HepG2 (cell line): ENCODE data around the gene MSI2. TPM values are rescaled to one million over a fixed set of nuclear protein-coding genes. Genes with fewer than 3 reads are reported as not detected.
A peak's percentile ranks its signal among the peaks of the same experiment; 100 is the strongest.

Experiments
- ATAC-seq: fragments of 200-7000 bp; cut with Tn5 transposase; 3 replicates; pipeline ENCODE4 v1.9.1; 2020; ENCODE audit warnings: mild to moderate bottlenecking, moderate library complexity
- BruUV-seq: library from RNA; stranded (reverse); fragments of 400-500 nt; replicated peaks from 2 replicates; lab custom pipeline; 2021; lab: Mats Ljungman, UMichigan
- CTCF ChIA-PET: fragments of 300-600 bp; formaldehyde crosslinking; extraction: SDS; loops from one replicate; lab custom pipeline; 2021; ENCODE audit warnings: low total read pairs, inconsistent platforms, low intra/inter-chr PET ratio; lab: Yijun Ruan, JAX
- POLR2A ChIA-PET: fragments of 350-600 bp; sonication (Branson Sonifier 250); formaldehyde crosslinking; loops from one replicate; lab custom pipeline; 2020; ENCODE audit warnings: antibody characterized with exemption, inconsistent platforms; lab: Yijun Ruan, JAX
- DNase-seq: peaks from one replicate; pipeline ENCODE4 v3.0.0-alpha.2; 2015; ENCODE audit warnings: low spot score
- FAIRE-seq: peaks from 3 replicates; lab custom pipeline; 2011; peaks lifted over from hg19 to GRCh38; lab: Jason Lieb, UNC
- H2AFZ ChIP-seq: one replicate; pipeline ENCODE4 v1.6.1; 2011; ENCODE audit warnings: low read length, inconsistent platforms
- H3K27ac ChIP-seq: fragments of 300-600 bp; 3 replicates; pipeline ENCODE4 v1.8.0; 2011; ENCODE audit warnings: mixed run types, mild to moderate bottlenecking, mixed read lengths, low read length, inconsistent platforms; ENCODE audit not compliant: insufficient read depth; ENCODE audit errors: extremely low read length
- H3K27me3 ChIP-seq, 2 experiments: fragments of 200-600 bp in 1 of 2; 2 replicates in 1 of 2; 3 replicates in 1 of 2; pipeline versions ENCODE4 v1.6.0 to v1.8.0; 2011; ENCODE audit warnings: low read length in 2 of 2, mild to moderate bottlenecking in 2 of 2, moderate library complexity in 2 of 2, inconsistent platforms in 1 of 2; ENCODE audit not compliant: insufficient read depth in 2 of 2, control insufficient read depth in 1 of 2
- H3K36me3 ChIP-seq, 2 experiments: fragments of 200-600 bp in 1 of 2; replicated peaks in 1 of 2; 2 replicates in 1 of 2; 3 replicates in 1 of 2; pipeline versions ENCODE4 v1.5.1 to v1.8.0; 2011; ENCODE audit warnings: low read length in 2 of 2, inconsistent platforms in 1 of 2; ENCODE audit not compliant: insufficient read depth in 2 of 2, control insufficient read depth in 1 of 2
- H3K4me1 ChIP-seq: 2 replicates; pipeline ENCODE4 v1.5.1; 2012; ENCODE audit warnings: low read length, inconsistent platforms; ENCODE audit not compliant: insufficient read depth
- H3K4me2 ChIP-seq: 2 replicates; pipeline ENCODE4 v1.6.0; 2011; ENCODE audit warnings: low read depth, low read length, inconsistent platforms
- H3K4me3 ChIP-seq, 3 experiments: fragments of 200-600 bp in 1 of 3; sonication (generic), shearing (Covaris generic) in 1 of 3; replicated peaks in 1 of 3; 2 replicates each; pipeline ENCODE4 v1.5.1; 2011 to 2016; ENCODE audit warnings: low read length in 3 of 3, inconsistent platforms in 2 of 3, low read depth in 2 of 3, mild to moderate bottlenecking in 2 of 3, control low read depth in 1 of 3, mixed read lengths in 1 of 3; ENCODE audit not compliant: insufficient read depth in 1 of 3
- H3K79me2 ChIP-seq: one replicate; pipeline ENCODE4 v1.6.1; 2011; ENCODE audit warnings: low read length, inconsistent platforms; ENCODE audit not compliant: insufficient read depth
- H3K9ac ChIP-seq: 2 replicates; pipeline ENCODE4 v1.6.0; 2011; ENCODE audit warnings: mild to moderate bottlenecking, low read depth, low read length, inconsistent platforms; ENCODE audit not compliant: insufficient read depth
- H3K9me3 ChIP-seq: 2 replicates; pipeline ENCODE4 v1.5.1; 2012; ENCODE audit warnings: mild to moderate bottlenecking, low read length
- H4K20me1 ChIP-seq: 2 replicates; pipeline ENCODE4 v1.6.0; 2011; ENCODE audit warnings: inconsistent platforms, mild to moderate bottlenecking, low read length, moderate library complexity; ENCODE audit not compliant: insufficient read depth
- EED ChIP-seq: sonication (generic); formaldehyde crosslinking; IDR thresholded peaks from 2 replicates; pipeline ENCODE4 v1.5.0; 2020; ENCODE audit warnings: mild to moderate bottlenecking, missing genetic modification reagents
- GPN1 ChIP-seq: sonication (generic); formaldehyde crosslinking; IDR thresholded peaks from 2 replicates; pipeline ENCODE4 v1.5.1; 2020; ENCODE audit warnings: missing genetic modification reagents, borderline replicate concordance
- PHF8 ChIP-seq: sonication (generic); formaldehyde crosslinking; IDR thresholded peaks from 2 replicates; pipeline ENCODE4 v1.5.0; 2020; ENCODE audit warnings: missing genetic modification reagents
- TMF1 ChIP-seq: sonication (generic); formaldehyde crosslinking; IDR thresholded peaks from 2 replicates; pipeline ENCODE4 v1.8.1; 2022; ENCODE audit warnings: low read depth, missing genetic modification reagents
- ZNF563 ChIP-seq: sonication (generic); formaldehyde crosslinking; IDR thresholded peaks from 2 replicates; pipeline ENCODE4 v1.8.0; 2022; ENCODE audit warnings: mild to moderate bottlenecking, moderate library complexity, missing genetic modification reagents
- ZNF772 ChIP-seq: sonication (generic); formaldehyde crosslinking; IDR thresholded peaks from 2 replicates; pipeline ENCODE4 v1.5.0; 2020; ENCODE audit warnings: mild to moderate bottlenecking, missing genetic modification reagents
- WGBS: methylation state at CpG from one replicate; pipeline ENCODE4 v1.1.6; 2017; ENCODE audit warnings: low lambda C conversion rate; 5-methylcytosine and 5-hydroxymethylcytosine counted together
- in situ Hi-C: cut with HindIII; loops from 2 replicates; pipeline ENCODE4 v1.10.0; 2017; ENCODE audit warnings: low pct_unique_long_range_greater_than_20kb; ENCODE audit not compliant: extremely low pct_ligation_motif_present
- intact Hi-C: fragments of 100-400 bp; cut with micrococcal nuclease; formaldehyde crosslinking; loops from one replicate; pipeline ENCODE4 v1.10.0; 2022; ENCODE audit not compliant: unreplicated experiment
- polyA plus RNA-seq, 8 experiments: library from polyadenylated mRNA; depleted of rRNA in 3 of 8; stranded (reverse) in 7 of 8; unstranded in 1 of 8; fragments of >200 nt; fragmentation: Illumina TruSeq in 4 of 8; extraction: Trizol in 4 of 8; gene quantifications; 2 replicates each; pipeline versions ENCODE4 v1.2.1 to v1.2.3, GENCODE V29; 2011 to 2016; ENCODE audit warnings: low read depth in 4 of 8, missing spikeins in 1 of 8, mixed read lengths in 1 of 8; ENCODE audit not compliant: insufficient read depth in 1 of 8
- total RNA-seq, 5 experiments: library from RNA; depleted of rRNA; stranded (reverse); fragments of >200 nt; fragmentation: Illumina TruSeq; extraction: Trizol; gene quantifications; 2 replicates each; pipeline ENCODE4 v1.2.3, GENCODE V29; 2016; ENCODE audit warnings: low read depth in 1 of 5
- TF ChIP-seq, protein P1 (sequence below): sonication (generic); formaldehyde crosslinking; IDR thresholded peaks from 2 replicates; pipeline ENCODE4 v1.4.0; 2020; ENCODE audit warnings: missing genetic modification reagents
- TF ChIP-seq, protein P2 (sequence below), 2 experiments: fragments of 450-650 bp in 1 of 2; sonication (generic) in 1 of 2; formaldehyde crosslinking in 1 of 2; IDR thresholded peaks; 2 replicates each; pipeline versions ENCODE4 v1.6.1 to v1.8.0; 2016 to 2022; ENCODE audit warnings: antibody characterized with exemption in 1 of 2, mild to moderate bottlenecking in 1 of 2, missing genetic modification reagents in 1 of 2

Gene MSI2
- total and polyA plus RNA-seq, 2 of the 13 experiments (the other 11 are each of a cell fraction or from before 2014, with no cell fraction given), result 77.5 to 78.4 TPM

DNA sequence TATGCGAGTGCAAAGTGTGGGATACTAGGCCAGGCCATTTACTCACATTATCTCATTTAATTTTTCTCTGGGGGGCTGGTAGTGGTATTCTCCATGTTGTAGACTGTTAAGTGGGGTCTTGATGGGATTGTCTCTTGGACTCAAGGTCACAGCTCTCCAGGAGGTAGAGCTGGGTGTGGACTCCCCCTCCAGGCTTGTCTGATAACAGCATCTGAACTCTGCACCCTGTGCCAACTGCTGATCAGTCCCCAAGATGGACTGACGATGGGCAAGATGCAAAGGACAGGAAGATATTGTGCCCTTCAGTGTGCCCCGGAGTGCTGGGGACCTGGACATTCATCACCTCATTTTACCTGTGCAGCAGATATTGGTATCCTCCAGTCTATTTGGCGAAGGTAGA is 147.8 kb downstream of the MSI2 start (continued):
- TF ChIP-seq, protein P1, sequence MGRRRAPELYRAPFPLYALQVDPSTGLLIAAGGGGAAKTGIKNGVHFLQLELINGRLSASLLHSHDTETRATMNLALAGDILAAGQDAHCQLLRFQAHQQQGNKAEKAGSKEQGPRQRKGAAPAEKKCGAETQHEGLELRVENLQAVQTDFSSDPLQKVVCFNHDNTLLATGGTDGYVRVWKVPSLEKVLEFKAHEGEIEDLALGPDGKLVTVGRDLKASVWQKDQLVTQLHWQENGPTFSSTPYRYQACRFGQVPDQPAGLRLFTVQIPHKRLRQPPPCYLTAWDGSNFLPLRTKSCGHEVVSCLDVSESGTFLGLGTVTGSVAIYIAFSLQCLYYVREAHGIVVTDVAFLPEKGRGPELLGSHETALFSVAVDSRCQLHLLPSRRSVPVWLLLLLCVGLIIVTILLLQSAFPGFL (CRISPR knock-in tag), result 0 out of 2 replicates have a peak, but pooled peaks have one; percentile 67
- TF ChIP-seq ZNF772 (CRISPR knock-in tag) (0 out of 2 replicates have a peak, but pooled peaks have one; percentile 25), TMF1 (no peak), GPN1 (no peak), EED (0 out of 2 replicates have a peak, but pooled peaks have one; percentile 42)

DNA sequence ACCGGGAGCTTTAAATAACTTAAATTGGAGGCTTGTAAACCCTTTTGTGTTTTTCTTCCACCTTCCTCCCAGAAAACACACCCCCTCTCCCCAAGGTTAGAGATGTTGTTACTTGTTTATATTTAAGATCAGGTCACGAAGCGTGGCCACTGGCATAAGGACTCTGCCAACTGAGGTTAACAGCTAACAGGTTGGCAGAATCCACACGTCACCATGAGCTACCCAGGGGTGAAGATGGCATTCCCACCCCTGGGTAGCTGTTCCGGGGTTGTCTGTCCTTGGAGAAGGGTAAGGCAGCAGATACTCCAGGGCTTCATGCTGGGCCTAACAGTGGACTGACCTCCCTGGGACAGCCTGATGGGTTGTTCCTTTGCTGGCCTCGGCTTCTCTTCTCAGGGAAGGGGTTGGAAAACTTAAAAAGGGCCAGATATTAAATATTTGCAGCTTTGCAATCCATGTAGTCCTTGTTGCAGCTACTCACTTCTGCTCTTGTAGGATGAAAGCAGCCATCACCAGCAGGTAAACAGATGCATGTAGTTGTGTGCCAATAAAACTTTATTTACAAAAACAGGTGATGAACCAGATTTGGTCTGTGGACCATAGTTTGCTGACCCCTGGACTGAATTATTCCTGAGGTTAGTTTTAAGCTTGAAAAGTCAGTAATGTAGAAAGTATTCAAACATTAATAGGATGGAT is 148.6 kb downstream of the MSI2 start:
- ChIA-PET POLR2A (interaction anchor here (1.8 kb wide), 1 partner anchor 9 kb away, joined by 6 read pairs; no protein-coding TSS in a partner anchor), CTCF (interaction anchor here (0.7 to 1.9 kb wide), 2 partner anchors 160 to 162 kb away, joined by 3 to 10 read pairs; no protein-coding TSS in a partner anchor)
- Histone ChIP-seq H3K79me2 (peaks cover 15% of the 10 kb centered on the region), H3K9ac (no peak overlapping the region), H3K4me3 (no peak overlapping the region), H3K4me2 (no peak overlapping the region), H4K20me1 (no peaks in the 10 kb centered on the region), H3K9me3 (no peaks in the 10 kb centered on the region), H3K36me3 (peaks cover 19 to 47% of the 10 kb centered on the region in 2 experiments), H2AFZ (no peak overlapping the region), H3K27me3 (no peaks in the 10 kb centered on the region), H3K4me1 (peaks cover 71% of the 10 kb centered on the region), H3K27ac (no peak overlapping the region)
- in situ Hi-C loops (no loop called here), intact Hi-C loops (loop anchor here (5.0 to 10.0 kb wide), 2 partner anchors 120 to 163 kb away; no protein-coding TSS in a partner anchor)
- ATAC-seq (no peak), FAIRE-seq (no peak), DNase-seq (no peak)
- TF ChIP-seq ZNF563 (CRISPR knock-in tag) (no peak), PHF8 (no peak)
- TF ChIP-seq, protein P2, sequence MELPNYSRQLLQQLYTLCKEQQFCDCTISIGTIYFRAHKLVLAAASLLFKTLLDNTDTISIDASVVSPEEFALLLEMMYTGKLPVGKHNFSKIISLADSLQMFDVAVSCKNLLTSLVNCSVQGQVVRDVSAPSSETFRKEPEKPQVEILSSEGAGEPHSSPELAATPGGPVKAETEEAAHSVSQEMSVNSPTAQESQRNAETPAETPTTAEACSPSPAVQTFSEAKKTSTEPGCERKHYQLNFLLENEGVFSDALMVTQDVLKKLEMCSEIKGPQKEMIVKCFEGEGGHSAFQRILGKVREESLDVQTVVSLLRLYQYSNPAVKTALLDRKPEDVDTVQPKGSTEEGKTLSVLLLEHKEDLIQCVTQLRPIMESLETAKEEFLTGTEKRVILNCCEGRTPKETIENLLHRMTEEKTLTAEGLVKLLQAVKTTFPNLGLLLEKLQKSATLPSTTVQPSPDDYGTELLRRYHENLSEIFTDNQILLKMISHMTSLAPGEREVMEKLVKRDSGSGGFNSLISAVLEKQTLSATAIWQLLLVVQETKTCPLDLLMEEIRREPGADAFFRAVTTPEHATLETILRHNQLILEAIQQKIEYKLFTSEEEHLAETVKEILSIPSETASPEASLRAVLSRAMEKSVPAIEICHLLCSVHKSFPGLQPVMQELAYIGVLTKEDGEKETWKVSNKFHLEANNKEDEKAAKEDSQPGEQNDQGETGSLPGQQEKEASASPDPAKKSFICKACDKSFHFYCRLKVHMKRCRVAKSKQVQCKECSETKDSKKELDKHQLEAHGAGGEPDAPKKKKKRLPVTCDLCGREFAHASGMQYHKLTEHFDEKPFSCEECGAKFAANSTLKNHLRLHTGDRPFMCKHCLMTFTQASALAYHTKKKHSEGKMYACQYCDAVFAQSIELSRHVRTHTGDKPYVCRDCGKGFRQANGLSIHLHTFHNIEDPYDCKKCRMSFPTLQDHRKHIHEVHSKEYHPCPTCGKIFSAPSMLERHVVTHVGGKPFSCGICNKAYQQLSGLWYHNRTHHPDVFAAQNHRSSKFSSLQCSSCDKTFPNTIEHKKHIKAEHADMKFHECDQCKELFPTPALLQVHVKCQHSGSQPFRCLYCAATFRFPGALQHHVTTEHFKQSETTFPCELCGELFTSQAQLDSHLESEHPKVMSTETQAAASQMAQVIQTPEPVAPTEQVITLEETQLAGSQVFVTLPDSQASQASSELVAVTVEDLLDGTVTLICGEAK (IDR thresholded peaks at IDR 0.05), result peak; percentile 68
- TF ChIP-seq, protein P2 (CRISPR knock-in tag; IDR thresholded peaks at IDR 0.05), result peak; percentile 98
- no TSS peak for BruUV-seq
- WGBS, result 99% methylated on average over 6 of the region's 6 CpGs
